GM19468 (cell line): Measurements from ENCODE around the gene LPO.

ENCODE experiments used
- ATAC-seq: cut with Tn5 transposase; IDR thresholded peaks from one replicate; pipeline ENCODE4 v1.9.1; 2021; ENCODE audit warnings: mild to moderate bottlenecking, moderate library complexity, moderate number of reproducible peaks; ENCODE audit not compliant: unreplicated experiment; ENCODE audit errors: extremely low read depth

Gene LPO

DNA sequence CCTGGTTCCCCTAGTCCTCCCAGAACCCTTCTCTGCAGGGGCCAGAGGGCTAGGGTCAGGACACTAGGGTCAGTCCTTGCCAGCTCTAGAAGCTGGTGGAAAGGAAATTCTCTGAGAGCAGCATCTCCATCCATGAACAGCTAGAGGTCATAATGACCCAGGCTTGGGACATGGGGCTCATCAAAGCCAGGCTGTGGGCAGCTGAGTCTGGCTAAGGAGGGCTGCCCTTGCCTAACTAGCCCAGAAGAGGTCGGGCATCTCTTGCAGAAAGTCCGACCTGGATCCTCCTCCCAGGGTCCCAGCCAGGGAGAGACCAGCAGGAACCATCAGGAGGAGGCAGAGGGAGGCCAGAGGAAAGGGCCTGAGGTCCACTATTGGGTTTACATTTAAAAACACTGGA, 38.0 kb downstream of the LPO start:
- ATAC-seq: no peak

DNA sequence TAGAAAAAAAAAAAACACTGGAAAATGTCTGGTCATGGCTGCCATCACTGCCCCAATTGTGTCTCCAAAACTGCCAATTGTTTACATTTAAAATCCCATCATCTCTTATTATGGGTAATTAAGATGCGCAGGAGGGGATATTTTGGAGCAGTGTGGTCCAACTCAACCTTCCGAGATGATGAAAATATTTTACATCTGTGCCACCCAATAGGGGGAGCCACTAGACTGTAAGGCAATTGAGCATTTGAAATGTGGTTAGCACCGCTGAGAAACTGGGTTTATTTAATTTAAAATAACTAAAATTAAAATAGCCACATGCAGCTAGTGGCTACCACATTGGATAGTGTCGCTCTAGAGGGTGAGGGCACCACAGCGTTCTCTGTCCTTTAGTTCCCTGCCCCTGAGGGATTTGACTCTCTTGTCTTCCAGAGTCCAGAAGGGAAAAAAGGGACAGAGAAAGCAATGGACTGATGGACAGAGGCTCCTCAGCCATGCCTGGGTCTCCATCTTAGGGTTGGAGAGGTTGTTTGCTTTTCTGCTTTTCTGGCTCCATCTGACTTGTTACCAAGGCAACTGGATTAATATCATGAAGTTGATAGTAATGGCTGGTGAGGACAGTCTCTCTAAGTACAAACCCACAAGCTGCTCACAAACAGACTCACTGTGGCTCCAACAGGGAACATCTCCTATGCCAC, 38.9 kb downstream of the LPO start:
- ATAC-seq: no peak

DNA sequence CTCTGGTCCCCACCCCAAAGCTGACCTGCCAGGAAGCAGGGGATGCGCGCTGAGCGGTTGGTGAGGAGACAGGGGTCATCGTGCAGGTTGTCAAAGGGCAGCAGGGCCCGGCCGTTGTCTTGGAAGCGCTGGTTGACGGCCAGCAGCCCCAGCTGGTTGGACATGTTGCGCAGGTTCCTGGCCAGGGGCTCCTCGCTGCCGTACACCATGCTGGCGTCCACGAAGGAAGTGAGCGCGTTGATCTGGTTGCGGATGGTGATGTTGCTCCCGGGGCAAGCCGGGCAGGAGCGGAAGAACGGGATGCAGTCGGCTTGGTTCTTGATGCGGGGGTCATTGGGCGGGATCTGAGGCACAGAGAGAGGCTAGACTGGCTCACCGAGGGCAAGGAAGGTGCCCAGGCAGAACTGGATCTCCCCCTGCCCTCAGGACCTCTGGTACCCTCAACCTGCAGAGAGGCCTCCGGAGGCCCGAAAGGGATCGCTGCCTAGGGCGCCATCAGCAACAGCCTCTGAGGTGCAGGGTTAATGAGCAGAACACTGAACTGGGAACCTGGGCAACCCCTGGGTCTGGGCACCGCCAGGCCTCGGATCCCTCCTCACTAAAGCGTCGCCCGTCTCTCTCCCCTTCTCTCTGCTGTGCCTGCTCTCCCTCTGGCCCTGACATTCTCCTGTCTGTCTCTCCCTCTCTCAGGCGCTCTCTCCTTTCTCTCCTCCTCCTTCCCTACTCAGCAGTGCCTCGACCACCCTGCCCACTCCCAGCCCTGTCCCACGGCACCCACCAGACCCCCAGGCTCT, 39.6 kb downstream of the LPO start:
- no peak for ATAC-seq

DNA sequence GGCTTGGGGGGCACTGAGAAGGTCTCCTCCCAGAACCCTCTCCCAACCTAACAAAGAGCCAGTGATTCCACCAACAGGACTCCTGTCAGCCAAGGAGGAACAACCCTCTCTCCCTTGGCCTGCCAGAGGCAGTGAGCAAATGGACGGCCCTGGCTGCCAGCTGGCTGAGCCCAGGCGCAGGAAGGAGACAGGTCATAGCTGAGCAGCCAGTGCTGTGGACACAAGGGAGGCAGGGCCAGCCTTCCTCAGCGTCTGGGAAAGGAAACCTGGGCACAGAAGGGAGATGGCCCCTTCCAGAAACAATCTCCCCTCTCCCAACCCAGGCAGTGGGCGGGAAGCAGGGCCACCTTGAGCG, 40.3 kb downstream of the LPO start:
- no peak for ATAC-seq

DNA sequence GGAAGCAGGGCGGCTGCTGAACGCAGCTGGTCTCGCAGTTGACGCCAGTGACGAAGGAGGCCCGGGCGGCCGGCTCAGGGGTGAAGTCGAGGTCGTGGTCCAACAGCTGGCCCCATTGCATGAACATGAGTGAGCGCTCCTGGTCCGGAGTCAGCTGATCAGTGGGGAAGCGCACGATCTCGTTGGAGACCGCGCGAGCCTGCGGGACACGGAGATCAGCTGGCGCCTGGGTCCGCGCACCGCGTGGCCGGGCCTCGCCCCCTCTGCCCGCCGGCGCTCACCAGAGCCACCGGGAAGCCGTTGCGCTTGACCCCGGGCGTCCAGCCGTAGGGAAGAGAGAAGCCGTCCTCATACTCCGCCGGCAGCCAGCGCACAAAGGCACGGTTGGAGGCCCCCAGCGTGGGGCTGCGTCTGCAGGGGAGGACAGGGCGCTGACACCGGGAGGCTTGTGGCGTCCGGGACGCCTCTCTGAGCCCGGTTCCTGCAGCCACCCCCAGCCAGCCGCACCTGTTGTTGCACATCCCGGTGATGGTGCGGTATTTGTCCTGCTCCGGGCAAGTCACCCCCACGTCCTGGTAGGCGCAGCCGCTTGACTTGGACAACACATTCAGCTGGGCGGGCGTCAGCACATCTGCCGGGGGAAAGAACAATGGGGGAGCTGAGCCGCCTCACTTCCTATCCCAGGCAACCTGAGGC, 40.8 kb downstream of the LPO start:
- ATAC-seq: no peak

DNA sequence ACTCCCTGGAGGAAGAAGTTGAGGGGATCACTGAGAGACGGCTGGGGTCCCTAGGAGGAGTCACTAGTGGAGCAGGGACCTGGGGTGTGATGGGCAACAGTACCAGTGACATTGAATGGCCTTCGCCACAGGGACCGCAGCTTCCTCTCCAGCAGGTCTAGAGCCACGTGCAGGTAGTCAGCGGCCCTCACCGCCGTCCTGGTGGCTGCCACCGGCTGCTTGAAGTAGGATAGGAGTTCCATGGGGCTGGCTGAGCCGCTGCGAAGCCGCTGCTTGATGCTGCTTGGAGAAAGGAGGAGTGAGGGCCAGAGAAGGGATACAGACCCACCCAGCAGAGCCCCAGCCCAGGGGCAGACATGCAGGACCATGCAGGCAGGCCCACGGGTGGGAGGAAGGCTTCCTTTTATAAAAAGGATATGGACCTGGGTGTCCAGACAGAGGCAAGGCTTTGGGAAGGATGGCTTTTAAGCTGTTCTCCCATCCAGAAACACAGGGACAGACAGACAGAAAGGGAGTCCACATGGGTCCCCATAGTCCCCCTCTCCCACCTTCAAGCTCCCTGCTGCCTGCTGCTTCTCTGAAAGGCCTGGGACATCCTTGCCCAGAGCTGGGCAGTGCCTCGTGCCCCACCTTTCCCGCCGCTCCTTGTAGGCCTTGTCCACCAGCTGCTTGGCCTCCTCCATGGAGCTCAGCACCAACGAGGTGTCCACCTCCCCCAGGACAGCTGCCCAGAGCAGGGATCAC, 41.5 kb downstream of the LPO start:
- no peak for ATAC-seq

DNA sequence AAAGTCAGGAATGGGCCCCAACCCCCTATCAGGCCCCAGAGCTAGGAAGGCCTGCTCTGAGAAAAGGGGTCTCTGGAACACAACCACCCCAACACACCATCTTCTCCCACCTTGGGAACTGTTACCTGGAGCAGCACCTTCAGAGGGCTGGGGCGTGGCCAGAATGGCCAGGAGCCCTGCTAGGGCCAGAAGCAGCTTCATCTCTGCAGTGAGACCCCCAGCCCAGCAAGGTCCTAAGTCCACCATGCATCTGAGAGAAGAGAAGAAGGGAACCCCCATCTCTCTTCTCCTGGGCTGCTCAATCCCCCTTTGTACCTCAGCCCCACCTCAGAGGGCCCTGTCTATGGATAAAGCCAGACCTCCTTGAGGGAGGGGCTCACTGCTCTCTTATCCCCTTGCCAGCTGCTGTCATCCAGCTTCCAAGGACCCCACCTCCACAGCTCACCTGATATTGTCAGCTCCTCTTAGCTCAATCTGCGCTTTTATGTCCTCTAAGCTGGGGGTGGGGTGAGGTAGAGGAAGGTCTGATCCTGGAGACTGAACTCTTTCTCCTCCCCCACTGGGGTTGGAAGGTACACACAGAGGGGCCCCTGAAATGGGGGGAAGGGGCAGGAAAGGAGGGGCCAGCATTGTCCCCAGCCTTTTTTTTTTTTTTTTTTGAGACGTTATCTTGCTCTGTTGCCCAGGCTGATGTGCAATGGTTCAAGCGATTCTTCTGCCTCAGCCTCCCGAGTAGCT, 42.3 kb downstream of the LPO start, which contains the start of gene MPO:
Gene MPO (minus strand): TSS at position 456 of the 738 bp plus-strand sequence. CDS start 177 bp downstream, at position 279.
- no peak for ATAC-seq

DNA sequence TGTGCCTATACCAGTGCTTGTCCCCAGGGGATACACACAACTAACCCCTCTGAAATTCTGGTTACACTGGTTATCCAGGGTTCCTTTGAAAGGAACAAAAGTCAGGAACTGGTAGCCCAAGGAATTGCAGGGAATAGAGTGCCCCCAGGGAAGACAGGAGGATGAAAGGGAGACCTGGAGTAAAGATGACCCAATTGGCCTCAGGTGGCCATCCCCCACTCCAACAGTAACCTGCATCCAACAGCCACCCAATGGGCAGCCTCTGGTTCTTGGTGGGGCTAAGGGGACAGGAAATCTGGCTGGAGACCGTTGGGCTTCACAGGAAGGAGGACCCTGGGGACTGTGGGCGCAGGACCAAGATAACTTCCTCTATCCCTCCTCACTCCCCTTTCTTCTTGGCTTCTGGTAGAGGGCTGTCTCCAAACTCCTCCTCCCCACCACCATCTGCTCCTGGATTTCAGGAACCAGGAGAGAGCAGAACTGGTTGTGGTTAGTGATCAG, 43.2 kb downstream of the LPO start:
- ATAC-seq: no peak

DNA sequence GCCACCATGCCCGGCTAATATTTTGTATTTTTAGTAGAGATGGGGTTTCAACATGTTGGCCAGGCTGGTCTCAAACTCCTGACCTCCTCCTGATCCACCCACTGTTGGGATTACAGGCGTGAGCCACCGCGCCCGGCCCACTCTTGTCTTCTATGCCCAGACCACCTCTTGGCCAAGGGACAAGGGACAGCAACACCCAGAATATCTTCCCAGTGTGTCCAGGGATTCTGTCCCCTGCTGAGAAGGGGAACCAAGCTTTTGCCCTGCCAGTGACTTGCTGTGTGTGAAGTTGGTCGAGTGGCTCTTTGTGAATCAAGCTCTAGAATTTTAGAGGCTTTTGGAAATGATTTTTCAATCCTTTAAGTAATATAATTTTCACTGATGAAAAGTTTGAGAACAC, 44.1 kb downstream of the LPO start:
- no peak for ATAC-seq

DNA sequence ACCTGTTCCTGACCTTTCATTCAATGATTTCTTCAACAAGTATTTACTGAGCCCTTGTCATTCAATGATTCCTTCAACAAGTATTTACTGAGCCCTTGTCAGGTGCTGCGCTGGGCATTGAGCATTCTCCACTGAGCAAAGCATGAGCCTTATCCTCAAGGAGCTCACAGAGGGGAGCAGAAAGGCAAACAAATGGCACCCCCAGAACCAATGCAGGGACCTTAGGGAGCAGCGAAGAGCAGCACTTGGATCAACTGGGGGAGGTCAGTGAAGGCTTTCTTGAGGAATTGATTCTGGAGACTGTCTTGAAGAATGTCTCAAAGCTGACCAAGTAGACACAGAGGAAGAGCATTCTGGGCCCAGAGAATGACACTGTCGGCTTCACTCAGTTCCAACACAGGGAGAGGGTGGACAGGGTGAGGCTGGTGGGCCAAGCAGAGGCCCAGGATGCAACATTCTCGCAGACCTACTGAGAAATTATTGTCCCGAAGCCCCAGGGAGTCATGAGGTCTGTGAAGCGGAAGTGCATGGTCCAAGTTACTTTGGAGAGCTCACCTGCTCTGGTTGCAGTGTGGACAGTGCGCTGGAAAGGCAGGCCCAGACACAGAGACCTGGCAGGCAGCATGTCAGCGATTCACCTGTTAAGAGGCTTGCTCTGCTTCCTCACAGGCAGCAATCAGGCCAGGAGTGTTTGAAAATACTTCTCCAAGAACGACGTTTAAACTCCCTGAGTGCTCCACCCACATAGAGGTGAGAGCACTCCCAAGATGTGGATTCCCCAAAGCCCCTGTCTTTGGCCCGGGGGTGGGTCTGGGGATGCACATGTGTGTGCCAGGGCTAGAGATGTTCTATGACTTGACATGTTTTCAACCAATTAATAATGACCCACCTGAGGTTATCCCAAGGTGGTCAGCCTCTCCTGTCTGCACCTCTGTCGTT, 45.6 kb downstream of the LPO start:
- no peak for ATAC-seq

DNA sequence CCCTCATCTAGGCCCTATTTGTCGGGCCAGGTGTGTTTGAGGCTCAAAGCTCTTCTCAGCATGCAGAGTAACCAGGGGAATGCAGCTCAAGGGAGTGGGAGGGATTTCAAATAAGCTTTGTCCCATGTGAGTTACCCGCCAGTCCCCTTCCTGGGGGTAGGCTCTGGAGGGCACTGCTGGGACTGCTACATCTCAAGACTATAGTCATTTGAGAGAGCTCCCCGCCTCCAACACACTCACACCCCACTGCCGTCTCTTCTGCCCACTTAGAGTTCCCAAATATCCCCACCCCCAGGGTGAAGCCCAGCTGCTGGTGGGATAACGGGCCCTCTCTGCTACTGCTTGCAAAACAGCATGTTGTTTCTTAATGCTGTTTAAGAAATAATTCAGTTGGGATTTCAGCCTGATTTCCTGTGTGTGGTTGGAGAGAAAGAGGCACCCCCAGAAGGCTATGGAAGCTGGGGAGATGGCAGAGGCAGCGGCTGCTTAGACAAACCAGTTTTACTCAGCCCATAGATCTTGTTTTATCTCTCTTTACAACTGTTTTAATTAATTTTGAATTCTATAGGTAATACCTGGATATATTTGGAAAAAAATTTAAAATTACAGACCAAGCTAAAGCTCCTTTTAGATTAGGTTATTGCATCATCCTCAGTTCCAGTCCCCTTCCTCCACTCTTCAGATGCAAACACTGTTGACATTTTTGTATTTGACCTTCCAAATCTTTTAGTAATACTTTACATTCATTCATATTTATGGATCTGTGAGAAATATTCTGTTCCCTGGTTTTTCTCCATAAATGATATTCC, 46.4 kb downstream of the LPO start:
- ATAC-seq: no peak

DNA sequence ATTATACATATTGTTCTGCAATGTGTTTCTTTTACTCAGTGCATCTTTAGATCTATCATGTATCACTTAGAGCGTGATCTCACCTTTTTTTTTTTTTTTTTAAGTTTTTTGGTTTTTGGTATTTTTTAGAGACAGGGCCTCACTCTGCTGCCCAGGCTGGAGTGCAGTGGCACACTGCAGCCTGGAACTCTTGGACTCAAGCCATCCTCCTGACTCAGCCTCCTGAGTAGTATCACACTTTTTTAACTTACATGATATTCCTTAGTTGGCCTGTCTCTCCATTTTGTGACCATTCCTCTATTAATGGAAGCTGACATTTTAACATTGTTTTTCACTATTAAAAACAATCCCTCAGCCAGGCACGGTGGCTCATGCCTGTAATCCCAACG, 47.0 kb downstream of the LPO start:
- no peak for ATAC-seq

DNA sequence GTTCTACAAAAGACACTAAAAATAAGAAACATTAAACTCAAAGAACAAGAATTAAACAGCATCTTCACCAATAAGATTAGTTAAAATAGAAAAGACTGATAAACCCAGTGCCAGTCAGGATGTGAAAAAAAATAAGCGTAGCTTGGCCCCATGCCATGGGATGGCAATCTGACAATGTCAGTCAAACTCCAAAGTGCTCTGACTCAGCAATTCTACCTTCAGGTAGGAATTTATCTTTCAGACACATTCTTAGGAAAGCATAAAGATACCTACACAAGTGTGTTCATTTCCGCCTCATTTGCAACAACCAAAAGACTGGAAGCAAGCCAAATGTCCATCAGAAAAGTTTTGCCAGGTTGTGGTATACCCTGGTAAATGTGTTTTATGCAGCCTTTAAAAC, 51.5 kb downstream of the LPO start:
- ATAC-seq: no peak

DNA sequence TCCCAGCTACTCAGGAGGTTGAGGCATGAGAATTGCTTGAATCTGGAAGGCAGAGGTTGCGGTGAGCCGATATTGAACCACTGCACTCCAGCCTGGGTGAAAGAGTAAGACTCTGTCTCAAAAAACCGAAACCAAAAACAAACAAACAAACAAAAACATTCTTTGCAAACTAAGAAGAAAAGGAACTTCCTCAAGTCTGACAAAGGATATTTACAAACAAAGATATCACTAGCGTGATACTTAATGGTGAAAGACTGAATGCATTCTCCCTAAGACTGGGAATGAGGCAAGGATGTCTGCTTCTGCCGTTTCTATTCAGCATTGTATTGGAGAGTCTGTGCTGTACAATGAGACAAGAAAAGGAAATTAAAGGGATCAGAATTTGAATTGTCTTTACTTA, 52.9 kb downstream of the LPO start:
- ATAC-seq: no peak

DNA sequence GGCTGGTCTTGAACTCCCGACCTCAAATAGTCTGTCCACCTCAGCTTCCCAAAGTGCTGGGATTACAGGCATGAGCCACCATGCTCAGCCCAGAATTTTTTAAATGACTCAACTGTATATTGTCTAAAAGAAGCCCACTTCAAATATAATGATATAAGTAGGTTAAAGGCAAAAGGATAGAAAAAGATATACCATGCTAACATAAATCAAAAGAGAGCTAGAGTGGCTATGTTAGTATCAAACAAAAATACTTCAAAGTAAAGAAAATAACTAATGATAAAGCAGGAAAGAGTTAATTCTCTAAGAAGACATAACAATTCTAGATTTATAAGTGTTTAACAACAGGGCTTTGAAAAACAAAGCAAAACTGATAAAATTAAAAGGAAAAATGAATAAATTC, 55.6 kb downstream of the LPO start:
- no peak for ATAC-seq

DNA sequence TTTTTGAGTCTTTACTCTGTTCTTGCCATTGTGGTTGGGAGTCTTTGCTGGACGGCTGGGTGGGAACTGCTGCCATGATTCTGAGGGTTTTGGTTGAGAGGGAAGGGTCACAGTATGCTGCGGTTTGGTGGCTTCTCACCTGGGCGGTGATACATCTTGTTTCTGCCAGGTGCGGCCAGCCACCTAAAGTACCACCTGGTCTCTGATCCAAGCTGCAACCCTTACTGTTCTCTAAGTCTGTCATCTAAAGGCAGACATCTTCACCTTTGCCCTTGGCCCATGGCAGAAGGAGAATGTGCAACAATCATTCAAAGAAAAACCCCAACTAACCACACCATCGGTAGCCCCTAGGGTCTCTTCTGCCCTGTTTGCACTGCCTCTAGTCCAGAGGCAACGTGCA, 62.0 kb downstream of the LPO start:
- ATAC-seq: no peak

DNA sequence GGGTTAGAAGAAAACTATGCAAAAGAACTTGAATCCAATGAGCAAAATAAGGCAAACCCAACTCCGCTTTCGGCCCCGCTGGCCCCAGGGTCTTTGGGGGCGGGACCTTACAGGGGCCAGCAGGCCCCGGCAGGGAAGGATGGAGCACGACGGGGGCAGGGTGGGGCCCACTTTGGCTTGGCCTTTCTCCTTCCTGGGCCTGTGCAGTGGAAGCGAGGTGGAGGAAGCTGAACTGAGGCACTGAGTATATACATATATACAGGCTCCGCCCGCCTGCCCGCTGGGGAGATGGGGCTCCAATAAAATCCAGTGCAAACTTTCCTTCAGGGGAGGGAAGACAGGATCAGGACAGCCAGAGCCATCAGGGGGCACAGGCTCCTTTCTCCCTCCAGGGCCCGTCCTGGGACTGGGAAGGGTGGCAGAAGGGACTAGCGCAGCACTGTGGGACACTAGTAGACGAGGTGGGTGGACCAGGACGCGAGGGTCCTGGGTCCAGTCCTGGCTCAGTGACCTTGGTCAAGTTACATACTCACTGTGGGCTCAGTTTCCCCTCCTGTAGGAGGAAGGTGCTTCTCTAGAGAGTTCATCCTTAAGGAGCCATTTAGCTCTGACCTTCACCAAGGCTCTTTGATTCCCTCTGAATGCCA, 63.2 kb downstream of the LPO start:
- no peak for ATAC-seq
